Activated CD8-positive, alpha-beta T cell treated with anti-CD3 and anti-CD28 coated beads for 36 hours (primary cell): Measurements from ENCODE around the gene ERP44. TPM values are rescaled to one million over a fixed set of nuclear protein-coding genes. Genes with fewer than 3 reads are reported as not detected.

Experiments
- ATAC-seq: fragments of 200-7000 bp; cut with Tn5 transposase; one replicate; pipeline ENCODE4 v1.10.0; 2021; ENCODE audit warnings: mild to moderate bottlenecking, moderate library complexity
- CTCF ChIA-PET: fragments of 350-600 bp; sonication (Branson Sonifier 250); formaldehyde crosslinking; loops from one replicate; lab custom pipeline; 2021; ENCODE audit warnings: antibody characterized with exemption; lab: Charles Lee
- POLR2A ChIA-PET: fragments of 350-600 bp; sonication (Branson Sonifier 250); formaldehyde crosslinking; loops from one replicate; lab custom pipeline; 2021; ENCODE audit warnings: antibody characterized with exemption; lab: Charles Lee
- DNase-seq: peaks from one replicate; pipeline ENCODE4 v3.0.0-alpha.2; 2020
- H3K27ac Mint-ChIP-seq: one replicate; pipeline ENCODE4 v1.8.0; 2021; ENCODE audit warnings: mild to moderate bottlenecking, mixed read lengths
- H3K27me3 Mint-ChIP-seq: one replicate; pipeline ENCODE4 v1.8.0; 2021; ENCODE audit warnings: mixed read lengths
- H3K36me3 Mint-ChIP-seq: one replicate; pipeline ENCODE4 v1.8.0; 2021; ENCODE audit warnings: low read depth, mixed read lengths
- H3K4me1 Mint-ChIP-seq: one replicate; pipeline ENCODE4 v1.8.0; 2021; ENCODE audit warnings: low read depth, mixed read lengths
- H3K4me3 Mint-ChIP-seq: one replicate; pipeline ENCODE4 v1.8.0; 2021; ENCODE audit warnings: mild to moderate bottlenecking, moderate library complexity, mixed read lengths
- H3K9me3 Mint-ChIP-seq: one replicate; pipeline ENCODE4 v1.8.0; 2021; ENCODE audit warnings: mixed read lengths
- intact Hi-C: fragments of 100-400 bp; cut with micrococcal nuclease; formaldehyde crosslinking; loops from one replicate; pipeline ENCODE4 v1.10.0; 2022
- total RNA-seq, 2 experiments: library from RNA; stranded (reverse); gene quantifications; one replicate each; pipeline ENCODE4 v1.2.3, GENCODE V29; 2021
- TF ChIP-seq, protein P1 (sequence below): fragments of 200-600 bp; IDR thresholded peaks from one replicate; pipeline ENCODE4 v1.8.0; 2022; ENCODE audit warnings: antibody characterized with exemption, mild to moderate bottlenecking

The ERP44 gene
- total RNA-seq, 2 experiments from 2014 or later = 10.2 to 11.1 TPM

DNA sequence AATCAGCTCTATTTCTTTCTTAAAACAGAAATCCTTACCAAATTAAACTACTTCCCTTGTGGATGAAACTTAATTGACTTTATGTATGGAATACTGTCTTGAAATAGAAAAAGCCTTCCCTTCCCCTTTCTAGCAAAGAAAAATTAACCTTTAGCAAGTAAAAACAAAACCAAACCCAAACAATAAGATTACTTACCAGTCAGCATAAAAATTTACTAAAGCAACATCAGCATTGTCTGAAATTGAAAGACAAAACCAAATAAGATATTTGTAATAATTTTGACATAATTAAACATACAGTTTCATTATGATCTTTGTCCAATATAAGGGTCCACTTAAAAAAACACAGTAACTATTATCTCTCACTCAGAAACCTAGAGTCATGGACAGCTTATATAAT, 41.2 kb downstream of the ERP44 start:
- Mint-ChIP-seq H3K4me3 (no peak overlapping the region), H3K27me3 (no peaks in the 10 kb centered on the region), H3K9me3 (no peaks in the 10 kb centered on the region), H3K27ac (no peak overlapping the region), H3K36me3 (peaks cover 9% of the 10 kb centered on the region), H3K4me1 (peaks cover 11% of the 10 kb centered on the region)
- POLR2A ChIA-PET = no interaction called here
- TF ChIP-seq, protein P1, sequence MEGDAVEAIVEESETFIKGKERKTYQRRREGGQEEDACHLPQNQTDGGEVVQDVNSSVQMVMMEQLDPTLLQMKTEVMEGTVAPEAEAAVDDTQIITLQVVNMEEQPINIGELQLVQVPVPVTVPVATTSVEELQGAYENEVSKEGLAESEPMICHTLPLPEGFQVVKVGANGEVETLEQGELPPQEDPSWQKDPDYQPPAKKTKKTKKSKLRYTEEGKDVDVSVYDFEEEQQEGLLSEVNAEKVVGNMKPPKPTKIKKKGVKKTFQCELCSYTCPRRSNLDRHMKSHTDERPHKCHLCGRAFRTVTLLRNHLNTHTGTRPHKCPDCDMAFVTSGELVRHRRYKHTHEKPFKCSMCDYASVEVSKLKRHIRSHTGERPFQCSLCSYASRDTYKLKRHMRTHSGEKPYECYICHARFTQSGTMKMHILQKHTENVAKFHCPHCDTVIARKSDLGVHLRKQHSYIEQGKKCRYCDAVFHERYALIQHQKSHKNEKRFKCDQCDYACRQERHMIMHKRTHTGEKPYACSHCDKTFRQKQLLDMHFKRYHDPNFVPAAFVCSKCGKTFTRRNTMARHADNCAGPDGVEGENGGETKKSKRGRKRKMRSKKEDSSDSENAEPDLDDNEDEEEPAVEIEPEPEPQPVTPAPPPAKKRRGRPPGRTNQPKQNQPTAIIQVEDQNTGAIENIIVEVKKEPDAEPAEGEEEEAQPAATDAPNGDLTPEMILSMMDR = no peak
- DNase-seq (no peak), ATAC-seq (no peak)
- intact Hi-C loops = no loop called here
- CTCF ChIA-PET = no interaction called here

DNA sequence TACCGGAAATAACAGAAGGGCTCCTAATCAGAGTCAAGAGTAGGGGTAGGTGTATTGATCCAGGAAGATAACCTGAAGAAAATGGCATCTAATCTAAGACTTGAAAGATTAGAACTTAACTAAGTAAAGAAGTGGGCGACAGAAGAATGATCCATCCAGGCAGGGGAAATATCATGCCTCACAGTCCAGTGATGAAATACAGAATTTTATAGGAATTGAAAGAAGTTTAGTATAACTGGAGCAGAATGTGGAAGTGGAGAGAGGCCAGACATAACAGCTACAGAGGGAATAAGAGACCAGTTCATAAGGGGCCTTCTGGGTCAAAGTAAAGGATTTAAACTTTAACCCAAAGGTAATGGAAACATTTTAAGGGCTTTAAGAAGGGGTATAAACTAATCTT, 42.2 kb downstream of the ERP44 start:
- Mint-ChIP-seq H3K36me3 (peaks cover 12% of the 10 kb centered on the region), H3K9me3 (no peaks in the 10 kb centered on the region), H3K27me3 (no peaks in the 10 kb centered on the region), H3K27ac (peak overlapping the region; percentile 11), H3K4me3 (no peak overlapping the region), H3K4me1 (peaks cover 11% of the 10 kb centered on the region)
- ATAC-seq = no peak
- POLR2A ChIA-PET = no interaction called here
- no peak for DNase-seq
- TF ChIP-seq, protein P1 = no peak
- intact Hi-C loops = no loop called here
- CTCF ChIA-PET = no interaction called here

- CTCF ChIA-PET = no interaction called here
- ATAC-seq = no peak
- peaks cover 24% of the 10 kb centered on the region for H3K36me3 Mint-ChIP-seq
These were observed 46.4 kb downstream of the ERP44 start for GRCh38 chr9:100052375-100052774.

DNA sequence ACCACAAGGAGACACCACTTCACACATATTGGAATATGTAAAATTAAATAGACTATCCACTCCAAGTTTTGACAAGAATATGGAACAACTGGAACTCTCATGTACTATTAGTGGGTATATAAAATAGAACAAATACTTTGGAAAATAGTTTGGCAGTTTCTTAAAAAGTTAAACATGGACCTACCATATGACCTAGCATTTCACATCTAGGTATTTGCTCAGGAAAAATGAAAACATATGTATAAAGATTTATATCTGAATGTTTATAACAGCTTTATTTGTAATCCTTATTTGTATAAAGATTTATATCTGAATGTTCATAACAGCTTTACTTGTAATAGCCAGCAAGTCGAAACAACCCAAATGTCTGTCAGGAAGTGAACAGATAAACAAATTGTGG, 49.2 kb downstream of the ERP44 start:
- peaks cover 17% of the 10 kb centered on the region for H3K4me1 Mint-ChIP-seq
- no peak overlapping the region for H3K4me3 Mint-ChIP-seq
- POLR2A ChIA-PET = no interaction called here
- no peak overlapping the region for H3K27ac Mint-ChIP-seq
- TF ChIP-seq, protein P1 = no peak
- H3K9me3 Mint-ChIP-seq = no peaks in the 10 kb centered on the region
- ATAC-seq (no peak), DNase-seq (no peak)
- peaks cover 36% of the 10 kb centered on the region for H3K36me3 Mint-ChIP-seq
- H3K27me3 Mint-ChIP-seq = no peaks in the 10 kb centered on the region
- CTCF ChIA-PET = interaction anchor here (0.8 kb wide), 1 partner anchor 100 kb away, joined by 3 read pairs; no protein-coding TSS in a partner anchor
- intact Hi-C loops = no loop called here

More at GRCh38 chr9:100052375-100052774, 46.4 kb downstream of the ERP44 start:
- Mint-ChIP-seq H3K27me3 (no peaks in the 10 kb centered on the region), H3K9me3 (no peaks in the 10 kb centered on the region), H3K27ac (no peak overlapping the region), H3K4me1 (peaks cover 8% of the 10 kb centered on the region), H3K4me3 (no peak overlapping the region)
- TF ChIP-seq, protein P1 = no peak
- intact Hi-C loops = no loop called here
- no peak for DNase-seq
- POLR2A ChIA-PET = no interaction called here

DNA sequence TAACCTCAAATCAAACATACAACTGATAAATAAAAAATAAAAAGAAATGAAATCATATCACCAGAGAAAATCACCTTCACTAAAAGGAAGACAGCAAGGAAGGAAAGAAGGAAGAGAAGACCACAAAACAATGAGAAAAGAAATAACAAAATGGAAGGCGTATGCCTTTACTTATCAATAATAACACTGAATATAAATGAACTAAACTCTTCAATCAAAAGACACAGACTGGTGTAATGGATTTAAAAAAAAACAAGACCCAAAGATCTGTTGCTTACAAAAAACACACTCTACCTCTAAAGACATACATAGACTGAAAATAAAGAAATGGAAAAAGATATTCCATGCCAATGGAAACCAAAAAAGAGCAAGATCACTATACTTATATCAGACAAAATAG, 60.3 kb downstream of the ERP44 start:
- Mint-ChIP-seq H3K27me3 (no peaks in the 10 kb centered on the region), H3K27ac (no peak overlapping the region), H3K4me1 (peaks cover 42% of the 10 kb centered on the region), H3K9me3 (peaks cover 20% of the 10 kb centered on the region), H3K4me3 (no peak overlapping the region), H3K36me3 (peaks cover 70% of the 10 kb centered on the region)
- TF ChIP-seq, protein P1 = no peak
- ChIA-PET CTCF (no interaction called here), POLR2A (no interaction called here)
- no peak for ATAC-seq
- no peak for DNase-seq
- intact Hi-C loops = no loop called here
